Panc1 (cell line): ENCODE data around the gene TEPSIN.

ENCODE experiments used
- SIN3A ChIP-seq: IDR thresholded peaks from 2 replicates; pipeline ENCODE4 v1.6.1; 2012; ENCODE audit warnings: low read depth, mild to moderate bottlenecking, low read length, moderate library complexity, borderline replicate concordance; ENCODE audit not compliant: insufficient read depth
- TCF7L2 ChIP-seq: IDR thresholded peaks from 2 replicates; pipeline ENCODE4 v1.6.1; 2011; ENCODE audit warnings: mild to moderate bottlenecking, low read depth, low read length, inconsistent platforms
- TF ChIP-seq, protein P1 (sequence below): fragments of 450-650 bp; IDR thresholded peaks from 2 replicates; pipeline ENCODE4 v1.5.1; 2017; ENCODE audit warnings: mild to moderate bottlenecking
- TF ChIP-seq, protein P2 (sequence below), 2 experiments: IDR thresholded peaks; 2 replicates each; pipeline ENCODE4 v1.6.1; 2011 to 2012; ENCODE audit warnings: low read depth in 2 of 2, control low read depth in 1 of 2, low read length in 1 of 2, mild to moderate bottlenecking in 1 of 2, moderate library complexity in 1 of 2; ENCODE audit not compliant: insufficient read depth in 1 of 2

DNA sequence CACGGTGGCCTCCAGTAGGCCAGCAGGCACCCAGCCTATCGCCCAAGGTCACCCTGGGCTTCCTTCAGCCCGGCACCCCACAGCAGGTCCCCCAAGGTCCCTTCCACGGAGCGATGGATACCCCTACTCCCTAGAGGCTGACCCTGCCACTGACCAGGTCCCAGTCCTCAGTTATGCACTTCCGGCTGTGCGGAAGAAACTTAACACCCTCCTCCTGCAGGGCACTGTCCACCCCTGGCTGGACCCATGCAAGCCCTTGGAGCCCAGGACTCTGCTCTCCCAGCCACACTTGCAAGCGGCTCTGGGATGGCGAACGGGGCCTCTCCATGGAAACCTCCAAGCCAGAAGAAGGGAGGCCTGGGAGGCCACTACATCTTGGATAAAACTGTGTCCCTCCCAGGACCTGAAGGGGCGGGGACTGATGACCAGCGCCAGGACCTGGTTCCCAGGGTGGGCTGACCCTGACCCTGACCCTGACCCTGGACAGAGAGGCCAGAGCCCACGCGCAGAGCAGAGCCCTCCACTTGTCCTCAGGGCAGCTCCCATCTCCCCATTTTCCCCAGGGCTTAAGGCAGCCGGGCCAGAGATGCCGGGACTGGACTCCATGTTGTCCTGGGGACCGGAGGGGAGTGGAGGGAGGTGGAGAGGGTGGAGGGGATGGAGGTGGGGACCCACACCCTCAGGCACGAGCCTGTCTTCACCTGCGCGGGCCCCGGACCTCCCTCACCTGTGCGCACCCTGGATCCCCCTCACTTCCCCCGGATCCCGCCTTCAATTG lies 16.8 kb downstream of the TEPSIN start:
- TF ChIP-seq, protein P1, sequence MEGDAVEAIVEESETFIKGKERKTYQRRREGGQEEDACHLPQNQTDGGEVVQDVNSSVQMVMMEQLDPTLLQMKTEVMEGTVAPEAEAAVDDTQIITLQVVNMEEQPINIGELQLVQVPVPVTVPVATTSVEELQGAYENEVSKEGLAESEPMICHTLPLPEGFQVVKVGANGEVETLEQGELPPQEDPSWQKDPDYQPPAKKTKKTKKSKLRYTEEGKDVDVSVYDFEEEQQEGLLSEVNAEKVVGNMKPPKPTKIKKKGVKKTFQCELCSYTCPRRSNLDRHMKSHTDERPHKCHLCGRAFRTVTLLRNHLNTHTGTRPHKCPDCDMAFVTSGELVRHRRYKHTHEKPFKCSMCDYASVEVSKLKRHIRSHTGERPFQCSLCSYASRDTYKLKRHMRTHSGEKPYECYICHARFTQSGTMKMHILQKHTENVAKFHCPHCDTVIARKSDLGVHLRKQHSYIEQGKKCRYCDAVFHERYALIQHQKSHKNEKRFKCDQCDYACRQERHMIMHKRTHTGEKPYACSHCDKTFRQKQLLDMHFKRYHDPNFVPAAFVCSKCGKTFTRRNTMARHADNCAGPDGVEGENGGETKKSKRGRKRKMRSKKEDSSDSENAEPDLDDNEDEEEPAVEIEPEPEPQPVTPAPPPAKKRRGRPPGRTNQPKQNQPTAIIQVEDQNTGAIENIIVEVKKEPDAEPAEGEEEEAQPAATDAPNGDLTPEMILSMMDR: no peak
- TF ChIP-seq, protein P2, sequence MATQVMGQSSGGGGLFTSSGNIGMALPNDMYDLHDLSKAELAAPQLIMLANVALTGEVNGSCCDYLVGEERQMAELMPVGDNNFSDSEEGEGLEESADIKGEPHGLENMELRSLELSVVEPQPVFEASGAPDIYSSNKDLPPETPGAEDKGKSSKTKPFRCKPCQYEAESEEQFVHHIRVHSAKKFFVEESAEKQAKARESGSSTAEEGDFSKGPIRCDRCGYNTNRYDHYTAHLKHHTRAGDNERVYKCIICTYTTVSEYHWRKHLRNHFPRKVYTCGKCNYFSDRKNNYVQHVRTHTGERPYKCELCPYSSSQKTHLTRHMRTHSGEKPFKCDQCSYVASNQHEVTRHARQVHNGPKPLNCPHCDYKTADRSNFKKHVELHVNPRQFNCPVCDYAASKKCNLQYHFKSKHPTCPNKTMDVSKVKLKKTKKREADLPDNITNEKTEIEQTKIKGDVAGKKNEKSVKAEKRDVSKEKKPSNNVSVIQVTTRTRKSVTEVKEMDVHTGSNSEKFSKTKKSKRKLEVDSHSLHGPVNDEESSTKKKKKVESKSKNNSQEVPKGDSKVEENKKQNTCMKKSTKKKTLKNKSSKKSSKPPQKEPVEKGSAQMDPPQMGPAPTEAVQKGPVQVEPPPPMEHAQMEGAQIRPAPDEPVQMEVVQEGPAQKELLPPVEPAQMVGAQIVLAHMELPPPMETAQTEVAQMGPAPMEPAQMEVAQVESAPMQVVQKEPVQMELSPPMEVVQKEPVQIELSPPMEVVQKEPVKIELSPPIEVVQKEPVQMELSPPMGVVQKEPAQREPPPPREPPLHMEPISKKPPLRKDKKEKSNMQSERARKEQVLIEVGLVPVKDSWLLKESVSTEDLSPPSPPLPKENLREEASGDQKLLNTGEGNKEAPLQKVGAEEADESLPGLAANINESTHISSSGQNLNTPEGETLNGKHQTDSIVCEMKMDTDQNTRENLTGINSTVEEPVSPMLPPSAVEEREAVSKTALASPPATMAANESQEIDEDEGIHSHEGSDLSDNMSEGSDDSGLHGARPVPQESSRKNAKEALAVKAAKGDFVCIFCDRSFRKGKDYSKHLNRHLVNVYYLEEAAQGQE (IDR thresholded peaks at IDR 0.05; ENCODE audit: insufficient read depth in 1 of 2, low read depth in 2 of 2, low read length in 1 of 2): no peak
- no peak for TF ChIP-seq TCF7L2
- TF ChIP-seq SIN3A: 0 out of 2 replicates have a peak, but pooled peaks have one; percentile 17
